PC-3 (cell line): ENCODE measurements around the gene ECD.
A peak's percentile ranks its signal among the peaks of the same experiment; 100 is the strongest.

Source experiments
- EZH2 ChIP-seq: fragments of 300-600 bp; sonication (generic); IDR thresholded peaks from one replicate; pipeline ENCODE4 v1.6.1; 2017; ENCODE audit warnings: antibody characterized with exemption, mild to moderate bottlenecking, low read length; ENCODE audit not compliant: unreplicated experiment
- EZH2phosphoT487 ChIP-seq: fragments of 300-600 bp; sonication (generic); IDR thresholded peaks from 2 replicates; pipeline ENCODE4 v1.6.1; 2018; ENCODE audit warnings: mild to moderate bottlenecking, antibody characterized with exemption, low read length, borderline replicate concordance
- TF ChIP-seq, protein P1 (sequence below): fragments of 300-600 bp; sonication (generic); conservative IDR thresholded peaks from 2 replicates; pipeline ENCODE4 v1.5.1; 2017; ENCODE audit warnings: antibody characterized with exemption, low read depth, mild to moderate bottlenecking, low read length

DNA sequence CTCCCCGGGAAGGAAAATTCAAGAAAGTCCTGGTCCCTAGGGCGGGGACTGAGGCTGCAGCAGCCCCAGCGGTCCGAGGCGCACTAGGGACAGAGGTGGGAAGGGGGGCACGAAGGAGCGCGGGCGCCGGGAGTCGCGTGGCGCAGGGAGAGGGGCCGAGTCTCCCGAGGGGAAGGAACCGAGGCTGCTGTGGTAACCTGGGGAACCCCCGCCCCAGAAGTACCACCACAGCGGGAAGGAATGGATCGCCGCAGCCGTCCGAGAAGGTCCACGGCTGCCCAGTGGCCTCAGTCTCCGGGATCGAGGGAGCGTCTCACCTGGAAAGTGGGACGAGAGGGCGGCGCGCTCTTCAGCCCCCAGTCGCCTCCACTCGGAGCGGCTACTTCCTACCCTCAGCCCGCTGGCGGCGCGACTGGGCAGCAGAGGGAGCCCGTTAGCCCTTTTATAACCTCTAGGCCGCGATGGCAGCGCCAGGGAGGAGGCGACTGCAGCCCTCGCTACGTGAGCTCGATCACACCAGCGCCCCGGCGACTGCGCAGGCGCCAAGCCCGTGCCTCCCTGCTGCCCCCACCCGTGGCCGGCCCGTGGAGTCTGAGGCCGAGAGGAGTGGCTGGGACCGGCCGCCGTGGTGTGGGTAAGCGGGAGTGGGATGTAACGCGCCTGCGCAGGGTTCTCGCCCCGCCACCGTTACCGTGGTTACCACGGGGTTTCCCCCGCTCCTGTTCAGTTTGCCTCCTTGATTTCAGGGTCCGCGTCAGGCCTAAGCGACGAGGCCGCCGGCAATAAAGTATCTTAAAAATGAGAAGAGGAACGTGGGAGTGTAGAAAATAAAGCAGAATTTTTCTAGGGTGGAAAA, 71.1 kb downstream of the ECD start, which contains the start of gene P4HA1:
- TF ChIP-seq, protein P1, sequence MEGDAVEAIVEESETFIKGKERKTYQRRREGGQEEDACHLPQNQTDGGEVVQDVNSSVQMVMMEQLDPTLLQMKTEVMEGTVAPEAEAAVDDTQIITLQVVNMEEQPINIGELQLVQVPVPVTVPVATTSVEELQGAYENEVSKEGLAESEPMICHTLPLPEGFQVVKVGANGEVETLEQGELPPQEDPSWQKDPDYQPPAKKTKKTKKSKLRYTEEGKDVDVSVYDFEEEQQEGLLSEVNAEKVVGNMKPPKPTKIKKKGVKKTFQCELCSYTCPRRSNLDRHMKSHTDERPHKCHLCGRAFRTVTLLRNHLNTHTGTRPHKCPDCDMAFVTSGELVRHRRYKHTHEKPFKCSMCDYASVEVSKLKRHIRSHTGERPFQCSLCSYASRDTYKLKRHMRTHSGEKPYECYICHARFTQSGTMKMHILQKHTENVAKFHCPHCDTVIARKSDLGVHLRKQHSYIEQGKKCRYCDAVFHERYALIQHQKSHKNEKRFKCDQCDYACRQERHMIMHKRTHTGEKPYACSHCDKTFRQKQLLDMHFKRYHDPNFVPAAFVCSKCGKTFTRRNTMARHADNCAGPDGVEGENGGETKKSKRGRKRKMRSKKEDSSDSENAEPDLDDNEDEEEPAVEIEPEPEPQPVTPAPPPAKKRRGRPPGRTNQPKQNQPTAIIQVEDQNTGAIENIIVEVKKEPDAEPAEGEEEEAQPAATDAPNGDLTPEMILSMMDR, result peak; percentile 99
- no peak for TF ChIP-seq EZH2phosphoT487
- no peak for TF ChIP-seq EZH2
